HG03095 (cell line): ENCODE measurements around the gene RPL3.

Experiments used
- ATAC-seq: cut with Tn5 transposase; IDR thresholded peaks from one replicate; pipeline ENCODE4 v1.9.1; 2021; ENCODE audit warnings: moderate library complexity; ENCODE audit not compliant: unreplicated experiment

Gene RPL3

DNA sequence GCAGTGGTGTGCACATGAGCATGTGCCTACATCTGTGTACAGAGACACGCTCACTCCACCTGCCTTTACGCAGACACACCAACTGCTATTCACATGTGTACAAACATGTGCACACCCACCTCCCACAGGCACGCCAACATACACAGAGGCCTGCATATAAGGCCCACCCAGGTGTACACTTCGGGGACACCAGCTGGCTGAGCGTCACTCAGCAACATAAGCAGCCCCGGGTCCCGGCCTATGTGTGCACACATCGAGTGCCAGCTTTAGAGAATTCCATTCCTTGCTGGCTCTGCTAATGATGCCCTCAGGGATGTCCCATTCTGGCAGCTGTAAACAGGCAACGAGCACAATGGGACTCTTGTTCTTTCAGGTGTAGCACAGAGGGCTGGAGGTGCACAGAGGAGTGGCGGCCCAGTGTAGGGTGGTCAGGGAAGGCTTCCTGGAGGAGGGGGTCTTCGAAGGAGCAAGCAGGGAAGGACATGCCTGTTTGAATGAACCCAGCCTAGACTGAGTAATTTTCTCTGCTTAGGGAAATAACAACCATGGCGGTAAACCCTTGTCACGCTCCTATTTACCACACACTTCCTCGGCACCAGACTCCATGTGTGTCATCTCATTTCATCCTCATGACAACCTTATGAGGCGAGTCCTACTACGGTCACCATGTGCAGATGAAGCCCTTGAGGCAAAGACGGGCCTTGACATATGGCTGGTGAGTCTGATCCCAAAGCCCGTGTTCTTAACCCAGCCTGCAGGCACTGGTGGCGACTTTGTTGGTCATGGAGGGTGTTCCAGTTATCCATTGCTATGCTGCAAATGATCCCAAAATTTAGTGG lies 35.1 kb downstream of the RPL3 start:
- ATAC-seq = no peak

DNA sequence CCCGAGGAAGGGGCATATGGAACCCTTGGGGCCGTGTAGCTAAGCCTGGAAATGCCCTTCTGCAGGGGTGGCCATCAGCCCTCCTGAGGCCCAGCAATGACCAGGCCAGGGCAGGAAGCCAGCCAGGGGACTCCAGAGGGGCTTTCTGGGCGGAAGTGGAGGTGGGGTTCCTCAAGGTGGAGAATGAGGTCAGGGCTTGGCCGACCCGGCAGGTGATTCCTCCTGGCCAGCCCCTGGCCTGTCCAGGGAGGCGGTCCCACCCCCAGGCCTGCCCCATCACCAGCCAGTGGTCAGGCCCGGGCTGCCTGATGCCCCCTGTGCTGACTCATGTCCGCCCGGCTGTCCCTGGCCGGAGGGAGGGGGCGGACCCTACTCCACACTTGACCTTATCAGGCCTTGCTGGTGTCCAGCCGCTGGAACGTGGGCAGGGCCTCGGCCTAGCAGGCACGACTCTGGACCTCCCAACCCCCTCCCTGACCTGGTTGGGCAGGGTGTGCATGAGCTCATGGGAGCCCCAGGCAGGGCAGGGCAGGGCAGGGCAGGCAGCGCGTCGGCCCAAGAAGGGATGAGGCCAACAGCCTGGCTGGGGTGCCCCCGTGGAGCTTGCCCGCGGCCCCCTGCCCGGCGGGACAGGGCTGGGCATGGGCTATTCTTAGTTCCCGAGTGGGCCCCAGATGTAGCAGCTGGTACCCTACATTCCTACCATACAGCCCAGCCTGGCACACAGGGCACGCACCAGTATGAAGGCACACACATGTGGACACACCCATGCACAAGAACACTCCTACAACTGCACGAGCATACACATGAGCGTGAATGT lies 35.9 kb downstream of the RPL3 start:
- ATAC-seq = no peak

DNA sequence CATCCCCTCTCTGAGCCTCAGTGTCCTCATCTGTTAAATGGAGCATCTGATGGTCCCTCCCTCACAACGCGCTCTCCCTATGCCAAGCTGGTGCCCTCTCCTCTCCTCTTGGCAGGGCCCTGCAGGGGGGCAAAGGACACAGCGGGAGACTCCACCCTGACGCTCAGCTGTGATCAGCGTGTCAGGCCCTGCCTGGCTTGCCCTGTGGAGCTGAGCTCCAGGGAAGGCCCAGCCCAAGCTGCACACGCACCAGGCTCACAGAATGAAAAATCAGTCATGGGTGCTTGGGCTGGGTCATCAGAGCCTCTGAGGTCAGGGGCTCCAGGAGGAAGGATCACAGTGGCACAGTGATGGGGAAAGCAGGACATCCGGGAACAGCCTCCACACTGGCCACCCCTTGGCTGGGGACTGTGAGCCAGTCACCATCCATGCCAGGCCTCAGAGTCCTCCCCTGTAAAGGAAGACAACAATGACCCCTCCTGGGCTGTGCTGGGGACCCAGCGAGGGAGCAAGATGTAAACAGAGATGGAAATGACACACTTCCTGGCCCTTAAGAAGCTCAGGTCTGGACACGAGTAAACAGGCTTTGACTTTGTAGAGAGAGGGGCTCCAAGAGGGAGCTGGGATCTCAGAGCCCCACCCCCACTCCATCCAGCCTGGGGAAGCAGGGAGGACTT lies 36.6 kb downstream of the RPL3 start:
- no peak for ATAC-seq

DNA sequence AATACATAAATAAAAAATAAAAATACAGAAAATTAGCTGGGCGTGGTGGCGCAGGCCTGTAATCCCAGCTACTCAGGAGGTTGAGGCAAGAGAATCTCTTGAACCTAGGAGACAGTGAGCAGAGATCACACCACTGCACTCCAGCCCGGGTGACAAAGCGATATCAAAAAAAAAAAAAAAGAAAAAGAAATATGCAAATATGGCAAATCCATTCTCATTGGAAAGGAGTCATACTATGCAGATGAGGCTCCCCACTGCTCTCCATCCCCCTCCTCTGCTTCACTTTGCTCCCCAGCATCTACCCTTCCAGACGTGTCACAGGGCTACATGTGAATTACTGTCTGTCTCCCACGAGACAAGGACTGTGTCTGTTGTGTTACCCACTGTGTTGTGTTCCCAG lies 38.3 kb downstream of the RPL3 start:
- ATAC-seq = no peak

DNA sequence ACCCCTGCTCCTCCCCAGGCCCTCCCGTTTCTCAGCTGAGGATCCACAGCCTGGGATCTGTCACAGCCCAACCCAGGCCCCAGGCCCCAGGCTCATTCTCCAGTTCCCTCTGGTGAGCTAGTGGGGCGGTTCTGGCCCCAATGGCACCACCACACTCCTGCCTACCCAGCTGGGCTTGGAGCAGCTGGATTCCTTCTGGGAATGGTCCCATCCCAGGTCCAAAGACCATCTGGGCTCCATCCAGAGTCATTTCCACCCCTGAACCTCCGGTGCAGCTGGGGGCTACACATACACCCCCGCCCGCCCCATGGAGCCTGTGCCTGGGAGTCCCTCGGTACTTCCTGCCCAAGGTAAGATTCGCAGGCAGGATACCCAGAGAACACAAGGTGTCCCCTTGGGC lies 39.2 kb downstream of the RPL3 start:
- no peak for ATAC-seq

DNA sequence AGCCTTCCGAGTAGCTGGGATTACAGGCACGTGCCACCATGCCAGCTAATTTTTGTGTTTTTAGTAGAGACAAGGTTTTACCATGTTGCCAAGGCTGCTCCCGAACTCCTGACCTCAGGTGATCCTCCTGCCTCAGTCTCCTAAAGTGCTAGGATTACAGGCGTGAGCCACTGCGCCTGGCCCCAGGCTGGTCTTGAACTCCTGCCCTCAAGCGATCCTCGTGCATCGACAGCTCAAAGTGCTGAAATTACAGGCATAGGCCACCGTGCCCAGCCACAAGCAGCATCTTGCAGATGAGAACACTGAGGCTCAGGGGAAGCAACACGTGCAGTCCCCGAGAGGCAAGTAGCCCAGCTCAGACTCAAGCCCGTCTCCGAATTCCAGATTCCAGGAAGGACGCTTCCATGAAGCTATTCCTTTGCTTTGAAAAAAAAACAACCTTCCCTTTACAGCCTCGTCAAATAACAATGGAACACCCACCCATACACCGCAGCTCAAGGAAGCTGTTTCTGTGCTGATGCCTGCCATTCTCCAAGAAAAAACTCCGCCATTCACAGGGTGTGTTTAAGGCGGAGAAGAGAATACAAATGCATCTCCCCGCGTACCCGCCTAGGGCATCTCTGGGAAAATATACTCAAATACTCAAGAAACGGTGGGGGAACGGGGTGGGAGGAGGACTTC lies 40.1 kb downstream of the RPL3 start:
- ATAC-seq = no peak

DNA sequence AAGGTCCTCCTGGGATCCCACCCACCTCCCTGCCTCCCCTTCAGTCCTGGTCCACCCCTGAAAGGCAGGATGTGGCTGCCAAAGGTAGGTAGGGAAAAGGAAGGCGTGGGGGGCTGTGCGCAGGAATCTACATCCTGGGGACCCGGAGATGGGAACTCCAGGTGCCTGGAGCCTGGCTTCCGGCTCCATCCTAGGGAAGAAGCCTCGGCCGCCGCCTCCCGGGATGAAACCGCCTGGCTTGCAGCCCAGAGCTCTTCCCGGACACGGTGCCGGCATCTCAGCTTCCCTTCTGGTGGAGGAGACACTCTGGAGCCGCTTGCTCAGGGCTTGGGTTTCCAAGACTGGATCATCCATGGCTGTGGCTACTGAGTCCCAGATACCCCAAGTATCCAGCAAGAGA lies 41.4 kb downstream of the RPL3 start:
- no peak for ATAC-seq

DNA sequence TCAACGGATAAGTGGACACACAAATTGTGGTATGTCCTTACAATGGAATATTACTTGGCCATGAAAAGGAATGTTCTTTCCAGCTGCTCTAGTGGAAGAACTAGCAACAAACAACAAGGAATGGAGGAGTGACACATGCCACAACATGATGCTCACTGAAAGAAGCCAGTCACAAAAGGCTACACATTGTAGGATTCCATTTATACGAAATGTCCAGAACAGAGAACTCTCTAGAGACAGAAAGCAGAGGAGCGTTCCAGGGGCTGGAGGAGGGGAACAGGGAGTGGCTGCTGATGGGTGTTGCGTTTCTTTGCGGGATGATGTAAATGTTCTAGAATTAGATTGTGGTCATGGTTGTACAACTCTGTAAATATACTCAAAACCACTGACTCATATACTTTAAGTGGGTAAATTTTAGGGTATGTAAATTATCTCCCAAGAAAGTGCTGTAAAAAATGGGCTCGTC lies 42.2 kb downstream of the RPL3 start:
- no peak for ATAC-seq

DNA sequence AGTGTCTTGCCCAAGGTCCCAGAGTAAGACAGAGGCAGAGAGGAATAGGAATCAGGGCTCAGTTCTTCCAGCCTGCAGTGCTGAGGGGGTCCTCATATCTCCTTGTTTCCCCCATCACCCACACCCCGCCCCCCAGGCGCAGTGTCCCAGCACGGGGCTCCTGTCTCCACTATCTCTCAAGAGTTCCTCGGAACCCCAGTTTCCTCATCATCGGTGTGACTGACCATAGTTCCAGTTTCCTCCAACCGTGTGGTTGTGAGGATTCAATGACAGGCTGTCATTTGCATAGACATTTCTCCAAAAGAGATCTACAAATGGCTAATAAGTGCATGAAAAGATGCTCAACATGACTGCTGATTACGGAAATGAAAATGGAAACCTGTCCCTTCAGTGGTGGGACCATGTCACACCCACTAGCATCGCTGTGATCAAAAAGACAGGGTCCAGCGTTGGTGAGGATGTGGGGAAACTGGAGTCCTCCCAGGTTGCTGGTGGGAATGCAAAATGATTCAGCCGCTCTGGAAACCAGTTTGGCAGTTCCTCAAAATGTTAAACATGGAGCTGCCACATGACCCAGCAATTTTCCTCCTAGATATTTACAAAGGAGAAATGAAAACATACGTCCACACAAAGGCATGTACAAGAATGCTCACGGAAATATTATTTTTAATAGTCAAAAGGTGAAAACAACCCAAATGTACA lies 42.8 kb downstream of the RPL3 start:
- ATAC-seq = no peak

DNA sequence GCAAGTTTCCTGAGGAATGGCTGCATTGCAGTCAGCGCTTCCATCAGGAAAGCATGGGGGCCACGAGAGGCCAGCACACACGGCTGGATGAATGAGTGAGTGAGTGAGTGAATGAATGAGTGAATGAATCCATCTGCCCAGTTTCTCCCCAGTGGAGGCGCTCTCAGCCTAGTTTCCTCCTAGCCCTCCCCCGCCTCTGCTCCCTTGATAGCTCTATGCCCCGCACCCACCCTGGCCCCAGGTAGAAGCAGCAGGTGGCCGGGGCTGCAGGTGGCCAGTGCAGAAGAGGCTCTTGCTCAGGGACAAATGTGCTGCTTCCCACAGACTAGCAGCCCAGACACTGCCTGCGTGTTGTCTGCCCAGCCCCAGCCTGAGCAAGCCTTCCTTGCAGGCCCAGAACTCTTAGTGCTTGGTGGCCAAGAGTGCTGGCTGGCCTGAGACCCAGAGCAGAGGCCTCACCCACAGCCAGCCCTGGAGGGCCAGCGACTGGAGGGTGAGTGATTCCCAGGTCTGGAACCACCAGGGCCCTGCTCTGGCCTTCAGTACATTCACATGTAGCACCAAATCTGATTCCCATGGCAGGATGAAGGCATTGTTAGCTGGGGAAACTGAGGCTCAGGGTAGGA lies 43.5 kb downstream of the RPL3 start:
- ATAC-seq = no peak

DNA sequence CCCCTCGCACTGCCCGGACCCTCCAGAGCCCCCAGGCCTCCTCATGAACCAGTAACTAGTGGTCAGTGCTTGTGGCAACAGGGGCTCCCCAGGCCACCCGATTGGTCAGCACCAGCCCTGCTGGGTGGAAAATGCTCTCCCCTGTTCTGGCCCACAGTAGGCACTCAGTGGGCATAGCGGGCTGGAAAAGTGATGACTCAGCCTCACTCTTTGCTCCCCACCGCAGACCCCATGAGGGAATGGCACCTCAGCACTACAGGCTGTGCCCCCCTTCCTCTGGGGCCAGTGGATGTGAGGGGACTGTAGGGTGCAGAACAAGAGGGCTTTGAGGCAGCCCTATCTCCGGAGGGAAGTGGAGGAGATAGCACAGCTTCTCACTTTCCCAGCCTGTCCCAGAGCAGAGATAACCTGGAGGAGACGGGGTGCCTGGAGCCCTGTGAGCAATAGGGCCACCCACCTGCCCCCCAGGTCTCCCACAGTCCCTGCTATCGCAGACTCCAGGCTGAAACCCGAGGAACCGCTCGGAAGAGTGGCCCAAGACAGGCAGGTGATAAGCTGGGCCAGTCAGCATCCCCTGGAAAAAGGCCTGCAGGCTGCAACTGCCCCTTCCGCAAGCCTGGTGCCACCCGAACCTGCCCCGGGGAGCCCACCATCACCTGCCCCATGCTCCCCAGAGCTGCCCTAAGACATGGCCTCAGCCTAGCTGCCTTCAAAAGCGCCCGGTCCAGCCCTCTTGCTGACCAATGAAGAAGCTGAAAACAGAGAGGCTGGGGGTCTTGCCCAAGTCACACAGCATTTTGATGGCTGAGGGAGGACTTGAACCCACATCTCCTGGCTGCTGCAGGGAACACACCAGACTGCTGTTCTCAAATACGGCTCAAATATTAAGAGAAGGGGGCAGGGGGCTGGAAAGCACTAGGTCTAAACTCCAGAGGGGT lies 45.2 kb downstream of the RPL3 start:
- no peak for ATAC-seq

DNA sequence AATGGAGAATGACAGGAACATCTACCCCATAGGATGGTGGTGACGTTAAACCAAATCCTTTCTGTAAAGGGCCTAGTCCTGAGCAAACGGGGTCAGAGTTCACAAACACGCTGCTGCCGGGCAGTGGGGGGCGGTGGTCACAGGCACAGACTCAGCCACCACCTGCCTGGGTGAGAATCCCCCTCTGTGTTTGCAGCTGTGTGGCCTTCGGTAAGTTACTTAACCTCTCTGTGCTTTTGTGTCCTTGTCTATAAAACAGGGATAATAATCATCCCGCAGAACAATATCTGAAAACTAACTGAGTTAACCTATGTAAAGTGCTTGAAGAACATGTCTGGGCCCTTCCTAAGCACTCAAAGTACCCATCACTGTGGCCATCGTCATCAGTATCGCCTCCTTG lies 48.6 kb downstream of the RPL3 start:
- no peak for ATAC-seq

DNA sequence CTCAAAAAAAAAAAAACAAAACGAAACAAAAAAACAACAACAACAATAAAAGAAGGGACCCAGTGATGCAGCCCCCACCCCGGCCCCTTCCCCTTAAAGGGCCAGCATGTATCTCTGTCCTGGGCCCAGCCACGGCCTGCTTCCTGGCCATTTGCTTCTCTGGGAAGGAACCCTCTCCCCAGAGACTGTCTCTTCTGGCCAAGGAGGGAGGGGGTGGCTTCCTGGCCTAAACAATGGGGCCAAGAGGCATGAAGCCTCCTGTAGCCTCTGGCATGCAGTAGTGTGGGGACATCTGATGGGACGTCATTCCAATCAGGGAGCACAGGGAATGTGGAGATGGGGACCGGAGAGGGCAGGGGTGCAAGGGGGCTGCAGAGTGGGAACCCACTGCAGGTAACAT lies 49.1 kb downstream of the RPL3 start:
- ATAC-seq = no peak

DNA sequence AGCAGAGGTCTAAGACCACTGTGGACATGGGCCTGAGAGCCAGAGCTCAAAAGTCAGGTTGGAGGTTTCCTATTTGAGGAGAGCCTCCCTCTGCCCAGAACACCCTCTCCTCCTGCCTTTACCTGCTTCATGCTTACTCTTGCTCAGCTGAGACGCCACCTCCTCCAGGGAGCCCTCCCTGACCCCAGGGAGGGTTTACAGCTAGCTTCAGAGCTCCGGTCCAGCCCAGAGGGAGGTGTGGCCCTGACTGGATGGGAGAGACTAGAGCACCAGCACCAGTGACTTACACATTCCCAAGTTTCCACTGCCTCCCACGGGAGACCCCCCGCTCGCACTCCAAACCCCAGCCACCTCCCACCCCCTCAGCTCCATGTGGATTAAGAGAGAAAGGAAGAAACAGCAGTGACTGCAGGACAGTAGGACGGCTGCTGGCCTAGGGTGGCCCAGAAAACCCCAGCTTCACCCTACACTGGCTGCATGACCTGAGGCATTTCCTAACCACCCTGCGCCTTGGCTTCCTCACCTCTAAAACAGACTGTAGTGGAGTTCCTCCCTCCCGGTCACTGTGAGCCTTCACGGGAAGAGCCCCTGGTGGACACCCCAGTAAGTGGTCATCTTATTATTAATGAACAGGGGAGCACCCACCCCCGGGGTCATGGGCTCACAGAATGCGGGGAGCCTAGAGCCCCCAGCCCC lies 50.2 kb downstream of the RPL3 start:
- ATAC-seq = no peak

DNA sequence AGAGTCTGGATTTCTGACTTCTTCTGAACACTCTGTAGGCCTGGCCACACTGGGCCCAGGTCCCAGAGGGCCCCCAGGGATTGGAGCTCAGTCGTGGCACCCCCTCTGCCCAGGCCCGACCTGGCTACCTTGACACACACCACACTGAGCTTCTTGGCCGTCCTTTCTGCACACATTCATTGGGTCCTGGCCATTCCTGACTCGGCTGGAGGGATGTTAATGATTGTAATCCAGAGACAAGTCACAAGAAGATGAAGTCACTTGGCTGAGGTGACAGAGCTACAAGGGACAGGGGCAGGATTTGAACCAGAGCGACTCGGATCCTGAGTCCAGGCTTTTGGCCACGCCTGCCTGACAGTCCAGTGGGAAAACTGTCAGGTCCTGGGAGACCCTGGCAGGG lies 50.8 kb downstream of the RPL3 start:
- ATAC-seq = no peak

DNA sequence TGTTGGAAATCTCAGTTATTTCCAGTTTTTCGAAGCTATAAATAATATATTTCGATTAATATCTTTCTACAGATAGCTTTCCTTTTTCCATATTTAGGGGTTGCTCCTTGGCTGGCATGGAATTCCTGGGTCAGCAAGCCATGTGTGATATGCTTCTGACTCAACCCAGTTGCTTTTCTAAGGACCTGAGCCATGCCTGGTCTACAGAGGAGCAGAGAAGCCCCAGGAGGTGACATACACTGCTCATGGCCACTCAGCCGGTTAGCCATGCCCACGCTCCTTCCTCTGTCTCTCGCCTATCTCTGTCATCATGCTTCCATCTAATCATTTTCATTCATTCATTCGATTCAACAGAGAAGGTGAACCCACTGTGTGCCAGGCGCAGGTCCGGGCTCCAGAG lies 51.4 kb downstream of the RPL3 start:
- ATAC-seq = no peak

DNA sequence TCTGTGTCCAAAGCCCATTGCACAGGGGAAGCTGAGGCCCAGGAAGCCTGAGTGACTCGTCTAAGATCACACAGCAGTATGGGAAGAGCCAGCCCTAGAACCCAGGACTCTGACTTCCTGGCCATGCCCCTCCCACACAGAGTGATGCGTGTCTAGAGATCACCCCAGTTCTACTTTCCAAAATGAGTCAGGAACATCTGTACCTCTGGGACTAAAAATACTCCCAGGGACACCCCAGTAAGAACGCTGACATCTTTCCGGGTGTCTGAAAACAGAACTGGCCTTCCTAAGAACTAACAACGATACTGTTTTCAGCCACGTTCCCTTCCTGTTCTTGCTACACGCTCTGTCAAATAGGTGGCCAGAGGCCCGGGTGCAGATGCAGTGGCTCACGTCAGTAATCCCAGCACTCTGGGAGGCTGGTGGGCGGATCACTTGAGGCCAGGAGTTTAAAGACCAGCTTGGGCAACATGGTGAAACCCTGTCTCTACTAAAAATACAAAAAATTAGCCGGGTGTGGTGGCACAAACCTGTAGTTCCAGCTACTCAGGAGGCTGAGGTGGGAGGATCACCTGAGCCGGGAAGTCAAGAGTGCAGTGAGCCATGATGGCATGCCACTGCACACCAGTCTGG lies 52.9 kb downstream of the RPL3 start:
- peak; percentile 68 for ATAC-seq
